GM19351 (cell line): ENCODE results near the gene ITPK1.

Experiments
- ATAC-seq: cut with Tn5 transposase; IDR thresholded peaks from one replicate; pipeline ENCODE4 v1.9.1; 2021; ENCODE audit warnings: mild to moderate bottlenecking, moderate library complexity; ENCODE audit not compliant: unreplicated experiment

ITPK1 gene

DNA sequence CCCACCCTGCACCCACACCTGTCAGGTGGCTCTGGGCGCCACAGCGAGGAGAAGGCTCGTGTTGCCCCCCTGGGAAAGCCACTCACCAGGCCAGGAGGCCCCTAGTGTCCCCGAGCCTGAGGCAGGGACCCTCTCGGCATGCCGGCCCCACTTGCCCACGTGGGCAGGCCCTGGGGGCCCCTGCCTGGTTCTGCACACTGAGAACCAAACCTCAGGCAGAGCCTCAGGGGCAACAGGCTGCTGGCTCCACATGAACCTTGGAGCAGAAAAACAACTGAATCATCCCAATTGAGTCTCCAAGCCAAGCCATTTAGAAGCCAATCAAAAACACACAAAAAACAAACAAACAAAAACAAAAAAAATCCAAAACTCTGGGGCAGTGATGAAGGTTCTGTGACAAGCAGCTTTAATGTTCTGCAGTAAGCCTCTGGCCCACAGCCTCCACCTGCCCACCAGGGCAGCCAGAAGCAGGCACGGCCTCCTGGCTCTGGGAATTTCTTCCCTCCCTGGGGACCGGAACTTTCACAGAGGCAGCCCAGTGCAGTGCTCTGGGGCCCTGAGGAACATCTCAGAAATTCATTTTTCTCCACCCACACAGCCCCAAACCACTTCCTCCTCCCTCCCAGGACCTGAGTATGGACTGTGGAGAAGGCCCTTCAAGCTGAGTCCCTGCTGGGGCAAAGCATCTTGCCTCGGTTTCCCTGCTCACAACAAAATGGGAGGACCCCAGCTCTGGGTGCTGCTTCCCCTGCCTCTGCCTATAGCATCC lies 102.6 kb downstream of the ITPK1 start:
- ATAC-seq, result no peak

DNA sequence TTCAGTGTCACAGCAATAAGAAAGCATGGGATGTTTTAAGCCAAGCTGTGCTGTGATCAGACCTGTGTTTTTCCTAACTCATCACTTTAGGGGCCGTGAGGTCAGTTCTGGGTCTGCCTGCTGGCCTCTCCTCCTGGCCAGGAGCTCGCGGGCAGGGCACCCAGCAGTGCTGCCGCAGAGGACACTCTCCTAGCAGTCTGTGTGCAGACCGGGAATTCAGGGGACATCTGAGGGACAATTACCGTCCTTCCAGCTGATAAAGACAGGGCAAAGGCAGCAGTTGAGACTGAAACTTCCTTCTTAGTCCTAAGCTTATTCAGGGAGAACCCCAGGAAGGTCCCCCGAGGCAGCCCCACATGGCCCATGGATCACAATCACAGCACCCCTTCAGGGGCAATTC lies 103.2 kb downstream of the ITPK1 start:
- no peak for ATAC-seq

DNA sequence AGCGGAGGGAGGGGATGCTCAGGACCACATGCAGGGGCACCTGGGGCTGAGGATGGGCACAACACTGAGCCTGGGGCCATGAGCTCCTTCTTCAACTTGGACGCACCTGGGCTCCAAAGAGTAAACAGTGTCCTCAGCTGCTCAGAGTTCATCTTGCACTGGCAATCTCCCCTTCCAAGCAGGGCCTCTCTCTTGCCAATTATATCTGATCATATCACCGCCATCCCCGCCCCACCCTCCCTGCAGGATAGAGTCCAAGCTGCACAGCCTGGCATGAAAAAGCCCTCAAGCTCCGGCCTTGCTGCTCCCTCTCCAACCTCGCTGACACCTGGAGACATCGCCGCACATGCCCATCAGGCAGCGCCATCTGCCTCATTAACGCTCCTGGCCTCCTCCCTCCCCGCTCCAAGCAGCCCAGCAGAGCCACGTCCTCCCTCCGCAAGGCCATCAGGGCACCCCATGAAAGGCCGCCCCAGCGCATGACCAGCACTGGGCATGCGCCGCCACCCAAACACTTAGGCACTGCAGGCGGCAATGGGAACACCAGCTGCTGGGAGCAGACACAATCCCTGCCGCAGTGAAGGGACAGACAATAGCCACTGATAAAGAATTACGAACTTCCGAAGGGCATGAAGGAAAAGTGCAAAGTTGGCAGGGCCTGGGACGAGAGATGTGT lies 103.9 kb downstream of the ITPK1 start:
- no peak for ATAC-seq

DNA sequence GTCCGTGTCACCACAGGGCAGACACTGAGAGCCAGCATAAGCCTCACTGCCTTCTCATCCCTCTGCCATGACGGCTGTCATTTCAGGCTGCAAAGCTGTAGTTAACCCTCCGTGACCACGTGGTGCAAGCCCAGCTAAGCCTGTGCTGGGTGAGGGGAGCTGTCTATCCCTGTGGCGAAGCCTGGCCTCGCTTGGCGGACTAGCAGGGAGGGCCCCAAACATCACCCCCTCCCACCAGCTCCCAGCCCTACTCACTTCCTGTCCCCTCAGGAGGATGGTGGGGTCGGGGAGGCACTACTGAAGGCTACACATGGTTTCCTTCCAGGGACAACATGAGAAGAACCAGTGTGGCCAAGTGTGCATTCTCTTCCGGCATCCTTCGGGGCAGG lies 104.6 kb downstream of the ITPK1 start:
- no peak for ATAC-seq

DNA sequence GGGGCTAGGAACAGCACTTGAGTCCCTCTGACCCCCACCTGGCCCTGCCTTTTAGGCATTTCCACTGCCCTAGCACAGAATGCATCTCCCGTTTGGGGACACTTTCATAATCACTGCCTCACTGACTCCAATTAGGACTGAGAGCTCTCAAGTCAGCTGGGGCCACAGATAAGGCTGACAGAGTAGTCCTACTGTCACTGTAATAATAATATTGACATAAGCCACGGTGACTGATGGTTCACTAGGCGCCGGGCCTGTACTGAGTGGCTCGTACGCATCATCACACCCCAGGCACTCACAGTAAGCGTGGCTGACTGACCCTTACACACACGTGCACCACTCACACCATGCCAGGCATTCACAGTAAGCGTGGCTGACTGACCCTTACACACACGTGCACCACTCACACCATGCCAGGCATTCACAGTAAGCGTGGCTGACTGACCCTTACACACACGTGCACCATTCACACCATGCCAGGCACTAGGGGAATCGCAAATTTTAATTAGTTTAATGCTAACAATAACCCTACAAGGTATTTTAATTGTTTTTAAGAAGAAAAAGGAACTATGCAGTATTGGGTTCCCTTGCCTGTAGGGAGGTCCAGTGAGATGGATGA lies 105.1 kb downstream of the ITPK1 start:
- no peak for ATAC-seq

DNA sequence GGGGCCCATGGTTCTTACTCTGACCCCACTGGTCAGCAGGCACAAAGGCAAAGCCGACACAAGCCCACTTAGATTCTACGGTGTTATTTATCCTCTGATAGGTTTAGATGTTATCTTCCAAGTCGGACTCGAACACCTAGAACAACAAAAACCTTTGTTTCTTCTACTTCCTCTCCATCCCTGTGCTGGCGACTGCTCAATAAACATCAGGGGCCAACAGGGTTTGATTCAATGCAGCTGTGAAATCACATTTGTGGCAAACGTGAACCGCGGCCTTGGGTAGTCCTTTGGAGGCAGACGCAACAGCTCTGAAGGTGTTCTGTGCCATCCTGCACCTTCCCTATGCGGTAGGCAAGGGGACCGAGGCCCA lies 105.6 kb downstream of the ITPK1 start:
- no peak for ATAC-seq

DNA sequence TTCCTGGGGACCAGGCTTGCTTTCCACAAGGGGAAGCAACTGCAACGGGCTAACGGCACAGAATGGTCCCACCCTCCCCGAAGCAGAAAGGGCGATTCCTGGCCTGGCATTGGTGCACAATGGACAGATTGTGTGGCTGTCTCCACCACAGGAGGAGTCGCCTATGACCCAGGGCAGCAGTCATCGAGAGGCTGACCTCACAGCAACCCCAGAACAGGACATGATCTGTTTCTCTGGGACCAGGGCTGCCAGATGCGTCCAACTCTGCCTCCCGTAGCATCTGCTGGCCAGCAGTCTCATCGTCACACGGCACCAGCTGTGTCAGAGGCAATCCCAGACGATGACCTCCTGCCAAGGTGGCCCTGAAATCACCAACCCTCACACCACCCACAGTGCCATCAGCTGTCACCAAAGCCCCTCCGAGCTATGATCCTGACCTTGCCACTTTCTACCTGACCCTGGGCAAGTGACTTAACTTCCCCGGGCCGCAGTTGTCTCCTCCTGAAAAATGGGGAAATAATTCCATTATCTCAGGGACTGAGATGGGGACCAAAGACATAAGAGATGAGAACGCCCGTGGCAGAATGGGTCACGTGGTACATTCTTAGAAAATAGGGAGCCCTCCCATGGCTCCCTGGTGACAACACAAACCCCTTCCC lies 106.1 kb downstream of the ITPK1 start:
- no peak for ATAC-seq

DNA sequence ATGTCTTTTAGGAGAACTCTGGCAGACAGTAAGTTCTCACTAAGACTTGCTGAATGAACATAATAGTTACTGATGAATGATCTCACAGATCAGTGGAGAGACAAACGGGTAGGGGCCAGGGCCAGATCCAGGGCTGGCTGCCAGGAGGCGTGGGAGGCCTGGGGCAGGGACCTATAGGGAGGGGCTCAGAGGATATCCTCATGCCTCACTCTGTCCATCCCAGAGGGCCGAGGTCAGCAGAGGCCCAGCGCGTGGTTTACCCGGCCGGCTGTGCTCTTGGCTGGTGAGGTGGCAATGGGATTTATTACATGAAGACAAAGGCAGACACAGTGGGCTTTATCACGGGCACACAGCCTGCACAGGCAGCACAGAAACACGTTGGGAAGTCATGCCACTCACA lies 107.3 kb downstream of the ITPK1 start:
- ATAC-seq, result no peak

DNA sequence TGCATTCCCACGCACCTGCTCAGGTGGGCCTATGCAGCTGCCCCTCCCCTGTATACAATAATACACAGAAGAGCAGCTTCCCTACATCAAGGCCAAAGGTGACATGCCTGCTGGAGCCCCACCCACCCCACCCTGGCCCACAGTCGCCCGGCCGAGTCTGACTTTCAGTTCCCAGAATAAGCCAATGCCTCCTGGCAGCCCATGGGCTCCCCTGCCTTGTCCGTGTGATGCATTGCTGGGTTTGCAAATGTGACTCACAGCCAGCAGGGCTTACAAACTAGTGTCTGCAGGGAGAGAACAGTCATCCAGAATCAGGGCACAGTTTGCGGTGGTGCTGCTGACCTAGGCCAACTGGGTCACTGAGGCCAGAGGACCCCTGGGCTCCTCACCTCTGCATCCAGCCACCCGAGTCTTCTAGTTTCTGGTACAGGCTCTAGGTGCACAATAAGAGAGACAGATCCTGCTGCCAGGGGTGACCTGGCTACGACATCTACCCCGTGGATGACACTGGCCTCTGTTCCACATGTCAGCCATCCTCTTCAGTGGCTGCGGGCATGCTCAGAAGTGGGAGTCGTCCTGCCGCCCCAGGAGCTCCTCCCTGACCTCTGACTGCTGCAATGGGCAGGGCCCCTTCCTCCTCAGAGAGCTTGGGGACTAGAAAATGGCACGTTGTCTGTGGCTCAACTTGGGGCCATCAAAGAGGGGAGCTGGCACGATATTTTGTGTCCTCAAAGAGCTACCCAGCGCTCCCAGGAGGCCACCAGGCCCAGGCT lies 108.3 kb downstream of the ITPK1 start:
- ATAC-seq, result no peak

DNA sequence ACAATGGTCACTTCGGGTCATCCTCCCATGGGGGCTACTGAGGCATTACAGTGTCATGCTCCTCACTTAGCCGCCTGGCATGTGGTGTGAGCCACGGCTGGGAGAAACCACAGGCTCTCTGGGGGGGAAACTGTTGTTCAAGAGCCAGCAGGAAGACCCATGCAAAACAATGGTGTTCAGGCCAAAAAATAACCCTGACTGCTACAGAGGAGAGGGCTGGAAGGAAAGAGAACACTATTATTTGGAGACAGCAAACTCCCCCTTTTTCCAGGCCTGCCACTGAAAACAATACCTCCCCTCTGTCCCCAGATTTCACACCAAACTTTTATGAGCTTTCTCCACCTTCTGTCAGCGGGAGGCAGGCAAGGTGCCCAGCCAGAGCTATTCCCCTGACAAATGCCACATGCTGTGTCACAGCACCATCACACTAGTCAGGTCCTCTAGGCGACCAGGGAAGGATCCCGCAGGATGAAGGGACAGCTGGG lies 109.1 kb downstream of the ITPK1 start:
- ATAC-seq, result no peak

DNA sequence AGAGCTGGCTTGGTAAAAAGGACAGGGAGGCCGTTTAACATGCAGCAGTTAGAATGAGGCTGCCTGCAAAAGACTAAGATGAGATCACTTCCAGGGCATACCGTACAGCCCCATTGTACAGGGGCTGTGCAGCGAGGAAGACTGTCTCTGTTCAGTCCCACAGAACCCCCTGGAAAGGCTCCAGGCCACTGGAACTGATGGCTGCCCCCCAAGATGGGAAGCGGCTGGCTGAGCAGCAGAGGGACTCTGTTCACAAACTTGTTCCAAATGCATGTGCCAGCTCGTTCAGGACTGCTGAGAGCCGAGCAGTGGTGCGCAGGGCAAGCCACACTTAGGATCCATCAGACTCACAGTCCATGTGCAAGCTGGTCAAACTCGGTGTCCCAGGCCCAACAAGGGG lies 109.9 kb downstream of the ITPK1 start:
- ATAC-seq, result no peak

DNA sequence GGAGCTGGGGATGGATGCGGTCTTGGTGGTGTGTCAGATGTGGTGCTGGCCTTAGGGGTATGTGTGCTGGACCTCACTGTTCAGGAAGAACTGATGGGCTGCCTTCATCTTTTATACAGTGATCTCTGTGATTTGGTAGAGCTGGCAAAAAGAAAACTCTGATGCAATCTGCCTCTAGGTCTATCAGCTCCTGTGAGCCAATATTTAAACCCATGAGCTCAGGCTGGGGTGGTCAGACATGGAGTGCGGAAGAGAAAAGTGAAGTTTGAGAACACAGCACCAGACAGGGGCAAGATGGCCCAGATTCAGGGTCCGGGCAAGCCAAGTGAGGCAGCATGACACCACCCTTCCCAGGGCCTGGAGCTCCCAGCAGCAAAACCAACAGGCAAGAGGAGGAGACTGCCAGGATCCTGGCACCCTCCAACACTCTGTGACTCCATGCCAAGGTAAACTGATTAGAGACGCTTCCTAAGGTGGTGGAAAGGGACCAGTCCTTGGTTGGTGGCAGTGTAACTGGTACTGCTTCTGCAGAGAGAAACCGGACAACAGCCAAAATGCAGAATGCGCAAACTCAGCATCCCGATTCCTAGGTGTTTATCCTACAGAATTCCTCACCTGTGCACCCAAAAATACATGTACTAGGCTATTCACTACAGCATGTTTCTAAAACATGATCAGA lies 110.5 kb downstream of the ITPK1 start:
- ATAC-seq, result no peak

DNA sequence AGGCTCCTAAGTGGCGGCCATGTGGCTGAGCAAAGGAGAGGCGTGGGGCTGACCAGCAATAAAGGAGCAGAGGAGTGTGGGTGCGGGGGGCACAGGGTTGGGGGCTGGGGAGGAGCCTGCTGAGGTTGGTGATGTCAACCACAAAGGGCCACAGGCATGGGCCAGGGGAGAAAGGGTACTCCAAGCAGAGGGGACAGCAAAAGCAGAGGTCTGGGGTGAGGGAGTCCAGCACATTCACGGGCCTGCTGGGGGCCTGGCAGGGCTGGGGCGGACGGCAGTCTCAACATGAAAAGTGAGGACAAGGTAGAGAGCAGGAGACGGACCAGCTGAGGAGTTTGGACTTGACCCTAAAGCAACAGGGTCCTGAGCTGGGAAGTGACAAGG lies 111.0 kb downstream of the ITPK1 start:
- no peak for ATAC-seq

DNA sequence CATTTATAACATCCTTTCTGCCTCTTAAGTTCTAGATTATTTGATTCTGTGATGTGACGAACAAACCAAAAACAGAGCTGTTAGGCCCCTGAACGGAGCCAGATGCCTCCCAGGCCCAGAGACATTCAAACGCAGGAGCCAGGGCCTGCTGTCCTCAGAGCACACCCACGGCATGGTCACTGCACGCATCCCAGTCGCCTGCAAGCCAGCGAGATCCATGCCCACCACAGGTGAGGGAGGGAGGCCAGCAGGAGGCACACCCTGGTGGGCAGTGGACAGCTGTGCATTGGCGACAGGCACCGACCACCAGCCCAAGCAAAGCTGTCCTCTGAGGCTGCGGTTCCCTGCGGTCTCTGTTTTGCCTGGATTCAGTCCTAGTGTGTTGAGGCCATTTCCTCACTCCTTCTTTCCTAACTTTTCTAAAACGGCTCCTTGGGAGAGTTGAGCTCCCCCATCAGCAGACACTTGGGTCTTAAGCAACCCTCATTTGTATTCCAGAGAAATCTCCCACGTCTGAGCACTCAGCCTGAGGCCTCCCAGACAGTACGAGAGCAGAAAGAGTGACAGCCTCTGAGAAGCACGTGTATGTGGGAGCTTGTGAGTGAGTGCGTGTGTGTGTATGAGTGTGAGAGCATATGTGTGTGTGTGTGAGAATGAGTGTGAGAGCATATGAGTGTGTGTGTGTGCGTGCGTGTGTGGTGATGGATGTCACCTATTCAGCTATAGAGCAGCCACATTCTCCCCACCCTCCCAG lies 111.6 kb downstream of the ITPK1 start:
- ATAC-seq, result no peak

DNA sequence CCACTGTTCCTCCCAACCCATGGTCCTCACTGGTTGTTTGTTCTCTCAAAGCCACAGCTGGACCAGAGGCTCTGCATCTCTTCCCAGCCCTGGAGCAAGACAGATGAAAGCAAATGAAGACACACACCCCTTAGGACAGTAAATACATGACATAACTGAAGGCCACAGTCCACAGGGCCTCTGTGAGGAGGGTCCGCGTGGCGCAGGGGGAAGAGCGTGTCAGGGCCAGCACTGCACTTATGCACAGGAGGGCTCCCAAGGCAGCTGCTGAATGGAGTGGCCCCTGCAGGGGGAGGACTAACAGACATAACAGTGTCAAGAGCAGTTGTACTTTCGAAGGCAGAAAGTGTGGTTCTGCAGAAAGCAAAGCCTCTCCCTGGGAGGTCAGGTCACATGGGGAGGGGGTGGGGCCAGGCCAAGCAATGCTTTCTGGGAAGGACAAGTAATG lies 112.8 kb downstream of the ITPK1 start:
- no peak for ATAC-seq

DNA sequence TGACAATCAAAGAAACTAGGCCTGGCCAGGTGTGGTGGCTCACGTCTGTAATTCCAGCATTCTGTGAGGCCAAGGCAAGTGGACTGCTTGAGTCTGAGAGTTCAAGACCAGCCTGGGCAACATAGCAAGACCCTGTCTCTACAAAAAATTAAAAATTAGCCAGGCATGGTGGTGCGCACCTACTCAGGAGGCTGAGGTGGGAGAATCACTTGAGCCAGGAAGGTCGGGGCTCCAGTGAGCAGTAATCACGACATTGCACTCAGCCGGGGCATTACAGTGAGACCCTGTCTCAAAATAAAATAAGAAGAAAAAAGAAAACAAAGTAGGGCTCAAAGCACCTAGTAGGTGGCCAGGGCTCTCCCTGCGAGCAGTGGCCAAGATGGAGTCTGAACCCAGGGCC lies 113.7 kb downstream of the ITPK1 start:
- no peak for ATAC-seq

DNA sequence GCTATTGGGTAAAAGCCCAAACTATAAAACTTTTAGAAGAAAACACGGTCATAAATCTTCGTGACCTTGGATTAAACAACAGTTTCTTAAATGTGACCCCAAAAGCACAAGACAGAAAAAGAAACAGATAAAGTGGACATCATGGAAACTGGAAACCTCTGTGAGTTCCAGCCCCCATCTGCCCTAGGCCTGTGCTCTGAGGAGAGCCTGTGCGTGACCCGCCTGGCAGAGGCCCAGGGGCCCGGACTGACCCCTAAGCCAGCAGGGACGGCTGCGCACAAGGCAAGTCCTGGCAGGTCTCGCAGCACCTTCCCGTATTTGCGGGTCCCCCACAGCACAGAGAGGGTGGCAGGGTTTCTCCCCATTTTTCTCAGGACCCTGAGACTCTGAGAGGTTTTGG lies 116.8 kb downstream of the ITPK1 start:
- no peak for ATAC-seq

DNA sequence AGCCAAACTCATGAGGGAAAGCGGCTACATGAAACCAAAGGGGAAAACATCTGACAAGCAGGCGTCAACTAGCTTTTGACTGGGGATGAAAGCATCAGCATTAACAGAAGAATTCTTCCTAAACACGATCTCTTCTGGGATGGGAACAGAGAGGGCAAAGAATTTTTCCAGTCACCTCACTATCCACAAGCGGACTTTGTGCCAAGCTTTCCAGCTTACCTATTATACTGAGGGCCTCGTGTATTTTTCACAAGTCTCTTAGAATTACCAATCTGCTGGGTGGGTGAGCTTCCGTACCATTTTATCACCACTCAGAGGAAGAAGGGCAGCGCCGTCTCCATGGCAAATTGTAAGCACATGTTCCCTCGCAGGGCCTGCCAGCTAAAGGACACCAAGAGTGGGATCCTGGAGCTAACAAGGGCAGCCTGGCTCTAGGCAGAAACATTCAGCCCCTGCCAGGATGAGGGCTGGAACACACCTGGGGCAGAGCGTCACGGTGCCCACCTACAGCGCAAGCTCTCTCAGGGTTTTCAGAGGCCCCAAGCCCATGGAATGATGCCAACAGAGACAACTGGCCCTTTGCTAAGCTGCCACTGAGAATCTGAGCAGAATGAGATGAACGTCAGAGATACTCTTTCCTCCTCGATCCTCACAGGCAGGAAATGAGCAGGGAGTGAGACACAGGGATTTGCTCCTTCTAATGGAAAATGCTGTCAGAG lies 118.2 kb downstream of the ITPK1 start:
- no peak for ATAC-seq

DNA sequence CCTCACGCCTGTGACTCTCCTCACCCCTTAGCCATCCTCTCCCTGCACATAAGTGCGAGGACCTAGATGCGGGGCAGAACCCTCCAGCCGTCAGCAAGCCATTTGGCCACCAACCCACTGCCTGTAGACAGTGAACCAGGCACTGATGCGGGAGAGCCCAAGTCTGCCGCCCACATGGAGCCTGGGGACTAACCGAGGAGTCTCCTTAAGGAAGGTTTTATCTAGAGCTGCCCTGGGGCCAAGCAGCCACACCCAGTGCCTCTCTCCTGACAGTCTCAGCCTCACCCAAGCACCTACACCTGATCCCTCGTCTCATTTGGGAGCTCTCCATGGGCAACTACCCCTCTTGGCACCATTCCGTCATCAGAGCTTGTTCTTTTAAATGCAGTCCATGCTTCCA lies 120.1 kb downstream of the ITPK1 start:
- ATAC-seq, result no peak
